Measurements from ENCODE around the gene TLCD3B. TPM values are rescaled to one million over a fixed set of nuclear protein-coding genes. Genes with fewer than 3 reads are reported as not detected.

The TLCD3B gene
- total and polyA plus RNA-seq, 4 donors: 0.05 to 0.65 TPM; not detected in 2

DNA sequence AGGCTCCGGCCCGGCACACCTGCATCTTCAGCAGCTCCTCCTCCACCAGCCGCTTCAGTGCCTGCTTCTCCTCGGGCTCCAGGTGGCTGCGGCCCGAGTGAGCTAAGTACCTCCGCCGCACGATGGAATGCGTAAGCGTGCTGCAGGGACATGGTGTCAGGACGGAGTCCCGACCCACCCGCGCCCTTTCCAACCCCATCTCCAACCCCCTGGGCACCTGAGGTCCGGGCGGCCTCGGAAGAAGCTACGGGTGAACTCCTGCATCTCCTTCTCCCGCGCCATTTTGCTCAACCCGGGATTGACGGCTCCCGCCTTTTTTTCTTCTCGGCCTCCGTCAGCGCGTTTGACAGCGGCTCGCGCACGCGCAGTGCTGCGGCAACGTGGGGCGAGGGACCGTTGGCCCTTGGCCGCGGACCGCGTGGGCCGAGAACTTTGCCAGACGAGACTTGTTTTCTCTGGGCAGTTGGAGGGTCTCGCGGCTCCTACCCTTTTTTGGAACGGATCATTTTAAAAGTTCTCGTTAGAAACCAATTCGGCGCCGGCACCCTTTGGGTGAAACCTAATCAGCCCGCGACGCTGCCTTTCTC lies 35.7 kb downstream of the TLCD3B start, which contains the start of gene HIRIP3:
HIRIP3 (minus strand) TSS at position 294 of the 587 bp plus-strand sequence; CDS start at position 282, 12 bp downstream.
- Histone ChIP-seq H3K4me1 (ENCODE audit: control insufficient read depth in 4 of 4, insufficient read depth in 4 of 4, low read length in 3 of 4) (peaks cover 2 to 26% (median 18%) of the 10 kb centered on the region in 4 donors), H3K27me3 (ENCODE audit: control insufficient read depth in 4 of 4, insufficient read depth in 4 of 4, low read length in 3 of 4) (no peaks in the 10 kb centered on the region), H3K9me3 (ENCODE audit: control insufficient read depth in 4 of 4, low read length in 3 of 4) (no peaks in the 10 kb centered on the region), H3K36me3 (ENCODE audit: control insufficient read depth in 4 of 4, insufficient read depth in 3 of 4, low read depth in 1 of 4, low read length in 3 of 4) (peaks cover 0 to 27% (median 11%) of the 10 kb centered on the region in 4 donors), H3K9ac (ENCODE audit: low read depth in 1 of 2, low read length in 2 of 2) (peak within 1 kb of the TSS; percentile 99 to 100), H3K4me3 (ENCODE audit: low read depth in 1 of 3, low read length in 3 of 3) (peak within 1 kb of the TSS; percentile 65 to 98 (median 74)), H3K27ac (ENCODE audit: low read depth in 1 of 2, low read length in 2 of 2) (peak within 1 kb of the TSS; percentile 99 to 100)
- TF ChIP-seq YY1 (IDR thresholded peaks at IDR 0.05) (no peak), TAF1 (conservative IDR thresholded peaks at IDR 0.05) (no peak), RAD21 (IDR thresholded peaks at IDR 0.05) (no peak), SP1 (IDR thresholded peaks at IDR 0.05) (no peak), HNF4A (conservative IDR thresholded peaks at IDR 0.05) (no peak), GABPA (IDR thresholded peaks at IDR 0.05 in 1 of 2, conservative IDR thresholded peaks at IDR 0.05 in 1 of 2) (no peak), FOXA1 (IDR thresholded peaks at IDR 0.05) (no peak), NR2F2 (IDR thresholded peaks at IDR 0.05) (no peak), JUND (IDR thresholded peaks at IDR 0.05) (no peak), HNF4G (IDR thresholded peaks at IDR 0.05) (no peak), EGR1 (IDR thresholded peaks at IDR 0.05; ENCODE audit: low read depth in 2 of 2) (no peak)
- TF ChIP-seq, protein P1, sequence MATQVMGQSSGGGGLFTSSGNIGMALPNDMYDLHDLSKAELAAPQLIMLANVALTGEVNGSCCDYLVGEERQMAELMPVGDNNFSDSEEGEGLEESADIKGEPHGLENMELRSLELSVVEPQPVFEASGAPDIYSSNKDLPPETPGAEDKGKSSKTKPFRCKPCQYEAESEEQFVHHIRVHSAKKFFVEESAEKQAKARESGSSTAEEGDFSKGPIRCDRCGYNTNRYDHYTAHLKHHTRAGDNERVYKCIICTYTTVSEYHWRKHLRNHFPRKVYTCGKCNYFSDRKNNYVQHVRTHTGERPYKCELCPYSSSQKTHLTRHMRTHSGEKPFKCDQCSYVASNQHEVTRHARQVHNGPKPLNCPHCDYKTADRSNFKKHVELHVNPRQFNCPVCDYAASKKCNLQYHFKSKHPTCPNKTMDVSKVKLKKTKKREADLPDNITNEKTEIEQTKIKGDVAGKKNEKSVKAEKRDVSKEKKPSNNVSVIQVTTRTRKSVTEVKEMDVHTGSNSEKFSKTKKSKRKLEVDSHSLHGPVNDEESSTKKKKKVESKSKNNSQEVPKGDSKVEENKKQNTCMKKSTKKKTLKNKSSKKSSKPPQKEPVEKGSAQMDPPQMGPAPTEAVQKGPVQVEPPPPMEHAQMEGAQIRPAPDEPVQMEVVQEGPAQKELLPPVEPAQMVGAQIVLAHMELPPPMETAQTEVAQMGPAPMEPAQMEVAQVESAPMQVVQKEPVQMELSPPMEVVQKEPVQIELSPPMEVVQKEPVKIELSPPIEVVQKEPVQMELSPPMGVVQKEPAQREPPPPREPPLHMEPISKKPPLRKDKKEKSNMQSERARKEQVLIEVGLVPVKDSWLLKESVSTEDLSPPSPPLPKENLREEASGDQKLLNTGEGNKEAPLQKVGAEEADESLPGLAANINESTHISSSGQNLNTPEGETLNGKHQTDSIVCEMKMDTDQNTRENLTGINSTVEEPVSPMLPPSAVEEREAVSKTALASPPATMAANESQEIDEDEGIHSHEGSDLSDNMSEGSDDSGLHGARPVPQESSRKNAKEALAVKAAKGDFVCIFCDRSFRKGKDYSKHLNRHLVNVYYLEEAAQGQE (IDR thresholded peaks at IDR 0.05): no peak
- TF ChIP-seq, protein P2, sequence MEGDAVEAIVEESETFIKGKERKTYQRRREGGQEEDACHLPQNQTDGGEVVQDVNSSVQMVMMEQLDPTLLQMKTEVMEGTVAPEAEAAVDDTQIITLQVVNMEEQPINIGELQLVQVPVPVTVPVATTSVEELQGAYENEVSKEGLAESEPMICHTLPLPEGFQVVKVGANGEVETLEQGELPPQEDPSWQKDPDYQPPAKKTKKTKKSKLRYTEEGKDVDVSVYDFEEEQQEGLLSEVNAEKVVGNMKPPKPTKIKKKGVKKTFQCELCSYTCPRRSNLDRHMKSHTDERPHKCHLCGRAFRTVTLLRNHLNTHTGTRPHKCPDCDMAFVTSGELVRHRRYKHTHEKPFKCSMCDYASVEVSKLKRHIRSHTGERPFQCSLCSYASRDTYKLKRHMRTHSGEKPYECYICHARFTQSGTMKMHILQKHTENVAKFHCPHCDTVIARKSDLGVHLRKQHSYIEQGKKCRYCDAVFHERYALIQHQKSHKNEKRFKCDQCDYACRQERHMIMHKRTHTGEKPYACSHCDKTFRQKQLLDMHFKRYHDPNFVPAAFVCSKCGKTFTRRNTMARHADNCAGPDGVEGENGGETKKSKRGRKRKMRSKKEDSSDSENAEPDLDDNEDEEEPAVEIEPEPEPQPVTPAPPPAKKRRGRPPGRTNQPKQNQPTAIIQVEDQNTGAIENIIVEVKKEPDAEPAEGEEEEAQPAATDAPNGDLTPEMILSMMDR (IDR thresholded peaks at IDR 0.05; ENCODE audit: low read depth, low read length, missing input control): no peak
- TF ChIP-seq, protein P3, sequence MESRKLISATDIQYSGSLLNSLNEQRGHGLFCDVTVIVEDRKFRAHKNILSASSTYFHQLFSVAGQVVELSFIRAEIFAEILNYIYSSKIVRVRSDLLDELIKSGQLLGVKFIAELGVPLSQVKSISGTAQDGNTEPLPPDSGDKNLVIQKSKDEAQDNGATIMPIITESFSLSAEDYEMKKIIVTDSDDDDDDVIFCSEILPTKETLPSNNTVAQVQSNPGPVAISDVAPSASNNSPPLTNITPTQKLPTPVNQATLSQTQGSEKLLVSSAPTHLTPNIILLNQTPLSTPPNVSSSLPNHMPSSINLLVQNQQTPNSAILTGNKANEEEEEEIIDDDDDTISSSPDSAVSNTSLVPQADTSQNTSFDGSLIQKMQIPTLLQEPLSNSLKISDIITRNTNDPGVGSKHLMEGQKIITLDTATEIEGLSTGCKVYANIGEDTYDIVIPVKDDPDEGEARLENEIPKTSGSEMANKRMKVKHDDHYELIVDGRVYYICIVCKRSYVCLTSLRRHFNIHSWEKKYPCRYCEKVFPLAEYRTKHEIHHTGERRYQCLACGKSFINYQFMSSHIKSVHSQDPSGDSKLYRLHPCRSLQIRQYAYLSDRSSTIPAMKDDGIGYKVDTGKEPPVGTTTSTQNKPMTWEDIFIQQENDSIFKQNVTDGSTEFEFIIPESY (IDR thresholded peaks at IDR 0.05): peak; percentile 68
- TF ChIP-seq, protein P4, sequence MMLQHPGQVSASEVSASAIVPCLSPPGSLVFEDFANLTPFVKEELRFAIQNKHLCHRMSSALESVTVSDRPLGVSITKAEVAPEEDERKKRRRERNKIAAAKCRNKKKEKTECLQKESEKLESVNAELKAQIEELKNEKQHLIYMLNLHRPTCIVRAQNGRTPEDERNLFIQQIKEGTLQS (IDR thresholded peaks at IDR 0.05): no peak
- TF ChIP-seq, protein P5, sequence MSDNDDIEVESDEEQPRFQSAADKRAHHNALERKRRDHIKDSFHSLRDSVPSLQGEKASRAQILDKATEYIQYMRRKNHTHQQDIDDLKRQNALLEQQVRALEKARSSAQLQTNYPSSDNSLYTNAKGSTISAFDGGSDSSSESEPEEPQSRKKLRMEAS (IDR thresholded peaks at IDR 0.05): peak; percentile 58
- DNase-seq (ENCODE audit: low spot score): peak; percentile 87
- under 1% methylated on average over 53 of the region's 53 CpGs for WGBS
